GM10266 (cell line): Measurements from ENCODE around the gene BORCS6.

Source experiments
- DNase-seq: peaks from one replicate; pipeline ENCODE4 v3.0.0; 2012; ENCODE audit errors: extremely low spot score
- CTCF ChIP-seq: IDR thresholded peaks from 2 replicates; pipeline ENCODE4 v1.5.1; 2012; ENCODE audit warnings: mild to moderate bottlenecking, low read depth; ENCODE audit not compliant: control insufficient read depth, insufficient read depth; ENCODE audit errors: missing control alignments

The BORCS6 gene

GRCh38 chr17:8145811-8146210 is 44.2 kb downstream of the BORCS6 start:
- DNase-seq, result no peak
- TF ChIP-seq CTCF, result no peak

- no peak for TF ChIP-seq CTCF
- no peak for DNase-seq
Observed at GRCh38 chr17:8144401-8145231, 45.4 kb downstream of the BORCS6 start.

- no peak for DNase-seq
- no peak for TF ChIP-seq CTCF
Observed at GRCh38 chr17:8143581-8144400, 46.2 kb downstream of the BORCS6 start.

- TF ChIP-seq CTCF, result no peak
- no peak for DNase-seq
Observed at GRCh38 chr17:8142887-8143580, 46.9 kb downstream of the BORCS6 start.

- TF ChIP-seq CTCF, result no peak
- no peak for DNase-seq
Observed at GRCh38 chr17:8142158-8142886, 47.7 kb downstream of the BORCS6 start.

- TF ChIP-seq CTCF, result no peak
- no peak for DNase-seq
Observed at GRCh38 chr17:8141741-8142140, 48.2 kb downstream of the BORCS6 start.
